Measurements from ENCODE around the gene REXO5.

The REXO5 gene

DNA sequence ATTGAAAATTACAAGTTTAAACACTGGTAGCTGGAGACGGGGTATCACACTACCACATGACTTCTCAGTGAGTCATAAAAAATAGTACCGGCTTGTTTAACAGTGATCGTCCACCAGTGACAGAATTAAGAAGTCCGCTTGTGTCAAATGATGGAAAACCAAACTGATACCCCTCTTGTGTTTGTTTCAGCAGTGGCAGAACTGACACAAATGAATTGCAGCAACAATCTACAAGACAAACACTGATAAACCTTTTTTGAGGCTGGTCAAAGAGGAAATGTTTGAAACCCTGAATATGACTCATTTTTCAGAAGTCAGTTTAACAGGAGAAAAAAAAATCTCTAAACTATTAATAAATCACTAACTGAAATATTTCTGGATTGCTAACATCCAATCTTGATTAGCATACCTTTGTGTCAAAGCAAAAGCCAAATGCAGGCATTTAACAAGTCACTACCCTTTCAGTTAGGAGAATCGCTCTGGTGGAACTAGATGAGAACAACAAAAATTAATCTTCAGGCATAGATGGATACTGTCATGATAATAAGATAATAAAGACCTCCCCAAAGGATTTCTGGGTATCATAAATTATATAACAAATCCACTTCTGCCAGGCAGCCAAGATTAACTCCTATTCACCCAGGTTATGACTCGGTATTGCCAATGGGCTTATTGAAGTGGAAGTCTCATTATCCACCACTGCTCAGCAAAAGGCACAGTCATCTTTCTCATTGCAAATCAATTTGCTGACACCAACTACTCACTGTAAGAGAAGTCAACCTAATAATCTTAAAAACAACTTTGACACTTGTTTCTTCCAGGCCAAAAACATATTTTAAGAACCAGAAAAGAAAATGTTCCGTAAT lies 73.1 kb downstream of the REXO5 start:
- CTCF ChIA-PET = interaction anchor here (0.6 to 1.4 kb wide), 2 partner anchors 42 to 788 kb away, joined by 3 to 4 read pairs; no protein-coding TSS in a partner anchor
- TF ChIP-seq CTCF (IDR thresholded peaks at IDR 0.05; ENCODE audit: control extremely low read depth, extremely low read depth, low read depth, missing control alignments) = no peak
- peak; percentile 40 for DNase-seq (ENCODE audit: extremely low spot score)
- POLR2A ChIA-PET = interaction anchor here (0.7 kb wide), 1 partner anchor 1180 kb away, joined by 3 read pairs; no protein-coding TSS in a partner anchor

DNA sequence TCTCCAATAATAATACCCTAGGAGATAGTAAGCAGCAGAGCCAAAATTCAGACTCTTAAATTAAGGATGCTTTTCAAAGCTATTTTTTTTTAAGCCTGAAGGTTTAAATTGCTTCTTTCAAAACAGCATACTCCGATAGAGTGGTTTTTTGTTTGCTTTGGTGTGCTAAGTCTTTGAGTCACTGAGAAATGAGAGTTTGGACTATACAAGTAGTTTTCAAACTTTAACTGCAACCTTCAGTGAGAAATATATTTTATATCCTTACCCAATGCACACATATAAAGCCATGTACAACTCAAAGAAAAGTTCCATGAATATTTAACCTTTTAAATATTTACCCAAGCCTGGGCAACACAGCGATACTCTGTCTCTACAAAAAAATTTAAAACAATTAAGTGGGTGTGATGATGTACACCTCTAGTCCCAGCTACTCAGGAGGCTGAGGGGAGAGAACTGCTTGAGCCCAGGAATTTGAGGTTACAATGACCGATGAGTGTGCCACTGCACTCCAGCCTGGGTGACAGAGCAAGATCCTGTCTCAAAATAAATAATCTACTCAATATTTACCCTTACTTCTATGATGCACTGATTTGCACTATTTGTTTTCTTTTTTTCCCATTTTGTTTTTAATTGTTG lies 74.7 kb downstream of the REXO5 start:
- DNase-seq (ENCODE audit: extremely low spot score) = no peak
- no peak for TF ChIP-seq CTCF (IDR thresholded peaks at IDR 0.05; ENCODE audit: control extremely low read depth, extremely low read depth, low read depth, missing control alignments)
- ChIA-PET POLR2A (no interaction called here), CTCF (interaction anchor here (1.5 to 1.7 kb wide), 2 partner anchors 15 to 17 kb away, joined by 3 to 4 read pairs; no protein-coding TSS in a partner anchor)

DNA sequence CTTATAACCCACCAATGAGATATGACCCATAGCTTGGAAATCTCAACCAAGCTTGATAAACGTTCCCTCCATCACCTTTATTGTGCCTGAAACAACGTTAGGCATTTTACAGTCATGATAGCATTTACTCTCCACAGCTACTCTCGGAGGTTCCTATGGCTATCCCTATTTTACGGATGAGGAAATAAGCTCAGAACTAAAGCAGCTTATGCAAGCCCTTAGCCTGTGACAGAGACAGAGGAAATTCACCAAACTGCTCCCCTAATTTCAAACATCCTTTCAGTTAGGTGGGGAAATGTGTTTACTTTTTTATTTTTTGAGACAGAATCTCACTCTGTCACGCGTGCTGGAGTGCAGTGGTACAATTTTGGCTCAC lies 75.2 kb downstream of the REXO5 start:
- TF ChIP-seq CTCF (IDR thresholded peaks at IDR 0.05; ENCODE audit: control extremely low read depth, extremely low read depth, low read depth, missing control alignments) = no peak
- POLR2A ChIA-PET = no interaction called here

DNA sequence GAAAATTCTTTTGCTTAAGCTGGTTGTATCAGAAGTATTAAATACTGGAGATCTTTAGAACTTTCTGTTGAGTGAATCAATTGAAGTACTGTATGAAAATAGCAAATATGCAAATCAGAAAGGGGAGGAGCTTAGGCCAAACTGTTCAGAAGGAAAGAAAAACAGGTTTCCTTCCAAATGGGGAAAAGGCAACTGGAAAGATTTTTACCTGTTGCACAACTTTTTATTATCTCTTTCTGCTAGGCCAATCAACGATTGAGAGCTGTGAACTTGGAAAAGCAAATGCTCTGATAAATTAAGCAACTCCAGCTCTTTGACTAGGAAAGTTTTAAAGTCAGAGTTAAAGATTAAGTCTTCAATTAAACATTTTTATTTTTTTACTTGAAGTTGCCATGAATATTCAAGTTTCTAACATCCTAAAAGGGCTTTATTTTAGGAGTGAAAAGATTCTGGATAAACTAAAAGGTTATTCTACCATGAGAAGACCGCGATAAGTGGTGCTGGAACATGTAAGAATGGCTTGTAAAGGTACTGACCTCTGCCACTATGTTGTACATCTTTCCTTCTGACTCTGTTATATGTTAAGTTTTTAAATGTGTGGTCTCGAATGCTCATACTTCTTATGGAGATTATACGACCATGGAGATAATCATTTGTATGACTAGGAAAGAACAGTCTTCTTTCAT lies 77.4 kb downstream of the REXO5 start:
- DNase-seq (ENCODE audit: extremely low spot score) = no peak
- no peak for TF ChIP-seq CTCF (IDR thresholded peaks at IDR 0.05; ENCODE audit: control extremely low read depth, extremely low read depth, low read depth, missing control alignments)
- POLR2A ChIA-PET = no interaction called here
- CTCF ChIA-PET = interaction anchor here (1.1 kb wide), 1 partner anchor 9 kb away, joined by 5 read pairs; no protein-coding TSS in a partner anchor

More for the DNA sequence above, 75.2 kb downstream of the REXO5 start:
- DNase-seq (ENCODE audit: extremely low spot score) = no peak
- CTCF ChIA-PET = interaction anchor here (1.5 to 1.7 kb wide), 2 partner anchors 15 to 16 kb away, joined by 3 to 4 read pairs; no protein-coding TSS in a partner anchor

DNA sequence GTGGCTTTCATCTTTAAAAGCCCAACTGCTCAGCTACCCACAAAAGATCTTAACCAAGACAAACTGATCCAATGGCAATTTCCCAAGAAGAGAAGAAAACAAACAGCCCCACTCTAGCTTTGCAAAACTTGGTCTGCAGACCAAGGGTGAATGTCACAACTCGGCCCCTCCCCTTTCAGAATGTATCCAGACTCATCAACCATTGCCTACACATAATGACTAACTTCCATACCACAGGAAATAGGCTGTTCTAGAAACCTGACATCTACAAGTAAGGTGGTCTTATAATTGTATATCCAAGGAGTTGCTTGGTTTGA lies 77.9 kb downstream of the REXO5 start:
- POLR2A ChIA-PET = no interaction called here
- no peak for TF ChIP-seq CTCF (IDR thresholded peaks at IDR 0.05; ENCODE audit: control extremely low read depth, extremely low read depth, low read depth, missing control alignments)
- CTCF ChIA-PET = interaction anchor here (1.1 kb wide), 1 partner anchor 9 kb away, joined by 5 read pairs; no protein-coding TSS in a partner anchor
- no peak for DNase-seq (ENCODE audit: extremely low spot score)

DNA sequence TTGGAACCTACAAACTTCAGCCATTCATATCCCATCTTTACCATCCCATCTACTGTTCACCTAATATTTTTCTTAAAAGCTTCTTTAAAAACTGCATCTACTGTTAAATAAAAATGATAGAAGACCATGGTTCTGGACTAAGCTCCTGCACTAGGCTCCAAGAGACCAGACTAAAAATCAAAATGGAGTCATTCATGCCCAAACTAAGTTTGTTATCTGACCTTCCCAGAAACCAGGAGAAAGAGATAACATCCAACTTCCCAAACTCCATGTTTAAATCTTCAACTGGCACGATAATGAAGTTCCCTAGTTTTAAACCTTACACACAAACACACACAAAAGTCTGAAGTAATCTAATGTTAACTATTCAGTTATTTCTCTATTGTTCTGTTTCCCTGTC lies 80.0 kb downstream of the REXO5 start:
- TF ChIP-seq CTCF (IDR thresholded peaks at IDR 0.05; ENCODE audit: control extremely low read depth, extremely low read depth, low read depth, missing control alignments) = no peak
- ChIA-PET CTCF (interaction anchor here (0.9 to 2.0 kb wide), 2 partner anchors 12 to 36 kb away, joined by 3 to 6 read pairs; no protein-coding TSS in a partner anchor), POLR2A (no interaction called here)
- no peak for DNase-seq (ENCODE audit: extremely low spot score)
